GM23338 (cell line): ENCODE measurements around the gene TRIM43. TPM values are rescaled to one million over a fixed set of nuclear protein-coding genes. Genes with fewer than 3 reads are reported as not detected.
"Not testable (repeated sequence)": the region's sequence is repeated elsewhere in the genome, so short reads cannot be mapped to it uniquely, and the experiment has no call there.

Experiments
- ATAC-seq: fragments of 200-7000 bp; cut with Tn5 transposase; 3 replicates; pipeline ENCODE4 v1.9.1; 2020
- DNase-seq: peaks from one replicate; pipeline ENCODE4 v3.0.0-alpha.2; 2015; ENCODE audit warnings: low spot score
- H2AFZ ChIP-seq: fragments of 200-600 bp; sonication (generic); 2 replicates; pipeline ENCODE4 v1.8.0; 2016; ENCODE audit warnings: antibody characterized with exemption, mild to moderate bottlenecking, moderate library complexity
- H3F3A ChIP-seq: fragments of 200-600 bp; sonication (generic); replicated peaks from 2 replicates; pipeline ENCODE4 v1.8.0; 2017; ENCODE audit warnings: antibody characterized with exemption, mixed run types, low read depth
- H3K27ac ChIP-seq: fragments of 200-600 bp; sonication (generic); 2 replicates; pipeline ENCODE4 v1.6.1; 2016; ENCODE audit warnings: low read depth
- H3K27me3 ChIP-seq: fragments of 200-600 bp; sonication (generic); 2 replicates; pipeline ENCODE4 v1.8.0; 2016; ENCODE audit warnings: mild to moderate bottlenecking, mixed run types, moderate library complexity; ENCODE audit not compliant: insufficient read depth
- H3K36me3 ChIP-seq: fragments of 200-600 bp; sonication (generic); 2 replicates; pipeline ENCODE4 v1.8.0; 2016; ENCODE audit warnings: mild to moderate bottlenecking; ENCODE audit not compliant: insufficient read depth
- H3K4me1 ChIP-seq: fragments of 200-600 bp; sonication (generic); 2 replicates; pipeline ENCODE4 v1.8.0; 2016; ENCODE audit warnings: mild to moderate bottlenecking, moderate library complexity; ENCODE audit not compliant: insufficient read depth
- H3K4me2 ChIP-seq: fragments of 200-600 bp; sonication (generic); 2 replicates; pipeline ENCODE4 v1.7.1; 2017; ENCODE audit warnings: mixed run types
- H3K4me3 ChIP-seq: fragments of 200-600 bp; sonication (generic); 2 replicates; pipeline ENCODE4 v1.6.1; 2016; ENCODE audit warnings: mixed run types
- H3K79me2 ChIP-seq: fragments of 200-600 bp; sonication (generic); replicated peaks from 2 replicates; pipeline ENCODE4 v1.8.0; 2017; ENCODE audit warnings: mild to moderate bottlenecking; ENCODE audit not compliant: insufficient read depth
- H3K9me2 ChIP-seq: fragments of 200-600 bp; sonication (generic); 2 replicates; pipeline ENCODE4 v1.8.0; 2017; ENCODE audit not compliant: insufficient read depth
- H4K20me1 ChIP-seq: fragments of 200-600 bp; sonication (generic); replicated peaks from 2 replicates; pipeline ENCODE4 v1.8.0; 2017; ENCODE audit warnings: mild to moderate bottlenecking; ENCODE audit not compliant: insufficient read depth
- H3K27ac Mint-ChIP-seq: 2 replicates; pipeline ENCODE4 v1.8.0; 2020; ENCODE audit warnings: inconsistent platforms, mild to moderate bottlenecking, moderate library complexity, mixed read lengths
- H3K27me3 Mint-ChIP-seq: 3 replicates; pipeline ENCODE4 v1.8.0; 2022; ENCODE audit warnings: low read depth, mild to moderate bottlenecking, moderate library complexity, mixed read lengths, inconsistent platforms; ENCODE audit not compliant: insufficient read depth, poor library complexity
- H3K36me3 Mint-ChIP-seq: 3 replicates; pipeline ENCODE4 v1.8.0; 2021; ENCODE audit warnings: low read depth, mild to moderate bottlenecking, inconsistent platforms, moderate library complexity, mixed read lengths
- H3K4me1 Mint-ChIP-seq: 3 replicates; pipeline ENCODE4 v1.8.0; 2020; ENCODE audit warnings: mild to moderate bottlenecking, inconsistent platforms, mixed read lengths
- H3K4me3 Mint-ChIP-seq: 3 replicates; pipeline ENCODE4 v1.8.0; 2021; ENCODE audit warnings: moderate library complexity, mild to moderate bottlenecking, inconsistent platforms, mixed read lengths
- H3K9me3 Mint-ChIP-seq: 3 replicates; pipeline ENCODE4 v1.8.0; 2020; ENCODE audit warnings: moderate library complexity, mild to moderate bottlenecking, inconsistent platforms, mixed read lengths
- polyA plus RNA-seq: library from polyadenylated mRNA; unstranded; fragments of >200 nt; fragmentation: Nextera tagmentation; extraction: Ambion mirVana; gene quantifications from 2 replicates; pipeline ENCODE4 v1.2.1, GENCODE V29; 2016
- total RNA-seq: library from RNA; depleted of rRNA; stranded (reverse); fragments of >200 nt; shearing (Covaris generic); gene quantifications from 2 replicates; pipeline ENCODE4 v1.2.3, GENCODE V29; 2014

TRIM43 gene
- total and polyA plus RNA-seq, 2 experiments from 2014 or later, result 0.40 to 0.59 TPM

GRCh38 chr2:95583545-95583944 lies 8.3 kb upstream of the TRIM43 start:
- H3K27me3 ChIP-seq, H3F3A ChIP-seq, H3K9me3 Mint-ChIP-seq, H4K20me1 ChIP-seq, DNase-seq, H3K4me3 Mint-ChIP-seq, H3K27ac ChIP-seq, H2AFZ ChIP-seq, H3K4me2 ChIP-seq, H3K79me2 ChIP-seq, H3K36me3 ChIP-seq, ATAC-seq, H3K4me1 Mint-ChIP-seq, H3K27ac Mint-ChIP-seq, H3K36me3 Mint-ChIP-seq, H3K27me3 Mint-ChIP-seq, H3K4me1 ChIP-seq, H3K9me2 ChIP-seq, H3K4me3 ChIP-seq: not testable (repeated sequence)

GRCh38 chr2:95584321-95584720 lies 7.5 kb upstream of the TRIM43 start:
- not testable (repeated sequence) for H3K27me3 Mint-ChIP-seq

GRCh38 chr2:95589777-95590536 lies 1.8 kb upstream of the TRIM43 start:
- not testable (repeated sequence) for H3K79me2 ChIP-seq, H3K4me1 Mint-ChIP-seq, H3K36me3 ChIP-seq, H3K4me1 ChIP-seq, H3F3A ChIP-seq, DNase-seq, H2AFZ ChIP-seq, H3K4me3 ChIP-seq, H3K9me3 Mint-ChIP-seq, H3K4me2 ChIP-seq, H3K27ac ChIP-seq, H3K4me3 Mint-ChIP-seq, H3K36me3 Mint-ChIP-seq, ATAC-seq, H3K27me3 ChIP-seq, H3K27ac Mint-ChIP-seq, H3K9me2 ChIP-seq, H4K20me1 ChIP-seq, H3K27me3 Mint-ChIP-seq

More at GRCh38 chr2:95584321-95584720, 7.5 kb upstream of the TRIM43 start:
- H3K4me1 ChIP-seq, H2AFZ ChIP-seq, DNase-seq, ATAC-seq, H3K27me3 ChIP-seq, H3K9me2 ChIP-seq, H3K4me2 ChIP-seq, H3K4me1 Mint-ChIP-seq, H3K36me3 Mint-ChIP-seq, H4K20me1 ChIP-seq, H3K27ac Mint-ChIP-seq, H3K9me3 Mint-ChIP-seq, H3K27ac ChIP-seq, H3F3A ChIP-seq, H3K79me2 ChIP-seq, H3K4me3 Mint-ChIP-seq, H3K4me3 ChIP-seq, H3K36me3 ChIP-seq: not testable (repeated sequence)

- H3K27me3 ChIP-seq, H3K9me2 ChIP-seq, H3K36me3 Mint-ChIP-seq, H3K9me3 Mint-ChIP-seq, H3K4me3 Mint-ChIP-seq, H3K36me3 ChIP-seq, H3K27ac Mint-ChIP-seq, H3K4me1 Mint-ChIP-seq, H4K20me1 ChIP-seq, H2AFZ ChIP-seq, H3K4me1 ChIP-seq, ATAC-seq, H3K79me2 ChIP-seq, DNase-seq, H3K27me3 Mint-ChIP-seq, H3K27ac ChIP-seq, H3K4me2 ChIP-seq, H3F3A ChIP-seq, H3K4me3 ChIP-seq: not testable (repeated sequence)
Measured at GRCh38 chr2:95592973-95593372, 1.2 kb downstream of the TRIM43 start.

GRCh38 chr2:95595012-95595411 lies 3.2 kb downstream of the TRIM43 start:
- H4K20me1 ChIP-seq, H3K4me2 ChIP-seq, H3K9me3 Mint-ChIP-seq, H2AFZ ChIP-seq, H3K4me3 Mint-ChIP-seq, H3K27me3 Mint-ChIP-seq, H3K36me3 ChIP-seq, H3K79me2 ChIP-seq, H3K4me1 Mint-ChIP-seq, H3K4me1 ChIP-seq, H3F3A ChIP-seq, H3K36me3 Mint-ChIP-seq, H3K27ac Mint-ChIP-seq, DNase-seq, H3K27ac ChIP-seq, H3K27me3 ChIP-seq, H3K9me2 ChIP-seq, ATAC-seq, H3K4me3 ChIP-seq: not testable (repeated sequence)

GRCh38 chr2:95601301-95601700 lies 9.5 kb downstream of the TRIM43 start:
- H3K27ac ChIP-seq, DNase-seq, H3K4me2 ChIP-seq, H3K9me2 ChIP-seq, H3K4me1 Mint-ChIP-seq, H3K36me3 ChIP-seq, H3K4me3 Mint-ChIP-seq, H3K79me2 ChIP-seq, H3K27me3 ChIP-seq, H3K4me3 ChIP-seq, H3K36me3 Mint-ChIP-seq, H3K27me3 Mint-ChIP-seq, H2AFZ ChIP-seq, H4K20me1 ChIP-seq, ATAC-seq, H3F3A ChIP-seq, H3K9me3 Mint-ChIP-seq, H3K27ac Mint-ChIP-seq, H3K4me1 ChIP-seq: not testable (repeated sequence)

GRCh38 chr2:95602146-95602545 lies 10.3 kb downstream of the TRIM43 start:
- not testable (repeated sequence) for H3K4me1 Mint-ChIP-seq

More at GRCh38 chr2:95602146-95602545, 10.3 kb downstream of the TRIM43 start:
- H3K9me3 Mint-ChIP-seq, H4K20me1 ChIP-seq, H3K36me3 ChIP-seq, ATAC-seq, H3K79me2 ChIP-seq, DNase-seq, H2AFZ ChIP-seq, H3K4me1 ChIP-seq, H3K9me2 ChIP-seq, H3F3A ChIP-seq, H3K27ac Mint-ChIP-seq, H3K27ac ChIP-seq, H3K4me3 Mint-ChIP-seq, H3K36me3 Mint-ChIP-seq, H3K27me3 Mint-ChIP-seq, H3K27me3 ChIP-seq, H3K4me3 ChIP-seq, H3K4me2 ChIP-seq: not testable (repeated sequence)
